K562 (cell line): ENCODE results near the gene SCARF2. TPM values are rescaled to one million over a fixed set of nuclear protein-coding genes. Genes with fewer than 3 reads are reported as not detected.

ENCODE experiments used
- ATAC-seq: fragments of 200-7000 bp; cut with Tn5 transposase; 3 replicates; pipeline ENCODE4 v1.9.1; 2020; ENCODE audit warnings: moderate library complexity
- BruUV-seq: library from RNA; stranded (reverse); fragments of 400-500 nt; replicated peaks from 2 replicates; lab custom pipeline; 2021; lab: Mats Ljungman, UMichigan
- CTCF ChIA-PET: fragments of 300-600 bp; formaldehyde crosslinking; extraction: SDS; loops from one replicate; lab custom pipeline; 2021; ENCODE audit warnings: low intra/inter-chr PET ratio; lab: Yijun Ruan, JAX
- POLR2A ChIA-PET: fragments of 300-600, 350-650 bp; sonication (Branson Sonifier 250); formaldehyde crosslinking; extraction: SDS; loops from one replicate; lab custom pipeline; 2021; ENCODE audit warnings: antibody characterized with exemption, inconsistent platforms; lab: Yijun Ruan, JAX
- DNase-seq, 4 experiments: peaks; one replicate each; pipeline versions ENCODE4 v3.0.0 to v3.0.0-alpha.2; 2011 to 2018; ENCODE audit warnings: low spot score in 3 of 4, mixed read lengths in 3 of 4; ENCODE audit errors: extremely low read depth in 1 of 4
- FAIRE-seq: peaks from 2 replicates; lab custom pipeline; 2011; peaks lifted over from hg19 to GRCh38; lab: Jason Lieb, UNC
- H2AFZ ChIP-seq: 2 replicates; pipeline ENCODE4 v1.6.0; 2011; ENCODE audit warnings: low read depth, low read length, control low read depth, inconsistent platforms
- H3K27ac ChIP-seq: fragments of 200-600 bp; 3 replicates; pipeline ENCODE4 v1.8.0; 2011; ENCODE audit warnings: low read depth, mild to moderate bottlenecking, control low read depth, inconsistent platforms, low read length, moderate library complexity, mixed read lengths; ENCODE audit errors: extremely low read depth
- H3K27me3 ChIP-seq, 2 experiments: fragments of 300-600 bp in 1 of 2; 2 replicates in 1 of 2; 3 replicates in 1 of 2; pipeline versions ENCODE4 v1.6.0 to v1.8.0; 2011; ENCODE audit warnings: inconsistent platforms in 2 of 2, low read length in 2 of 2, mild to moderate bottlenecking in 1 of 2, mixed read lengths in 1 of 2, moderate library complexity in 1 of 2; ENCODE audit not compliant: control insufficient read depth in 2 of 2, insufficient read depth in 2 of 2
- H3K36me3 ChIP-seq: fragments of 300-600 bp; 3 replicates; pipeline ENCODE4 v1.8.0; 2011; ENCODE audit warnings: mild to moderate bottlenecking, low read length, inconsistent platforms; ENCODE audit not compliant: control insufficient read depth, insufficient read depth
- H3K4me1 ChIP-seq, 2 experiments: fragments of 200-600 bp in 1 of 2; replicated peaks in 1 of 2; 2 replicates in 1 of 2; 3 replicates in 1 of 2; pipeline versions ENCODE4 v1.5.1 to v1.8.0; 2011; ENCODE audit warnings: inconsistent platforms in 2 of 2, low read length in 2 of 2, mild to moderate bottlenecking in 1 of 2, mixed read lengths in 1 of 2, moderate library complexity in 1 of 2; ENCODE audit not compliant: control insufficient read depth in 2 of 2, insufficient read depth in 2 of 2
- H3K4me2 ChIP-seq: 2 replicates; pipeline ENCODE4 v1.6.1; 2011; ENCODE audit warnings: low read length, control low read depth, inconsistent platforms, mixed read lengths; ENCODE audit not compliant: insufficient read depth
- H3K4me3 ChIP-seq: fragments of 200-600 bp; sonication (generic), shearing (Covaris generic); 2 replicates; pipeline ENCODE4 v1.5.1; 2016; ENCODE audit warnings: control low read depth, inconsistent platforms
- H3K79me2 ChIP-seq: fragments of 200-600 bp; 3 replicates; pipeline ENCODE4 v1.8.0; 2011; ENCODE audit warnings: low read length, inconsistent platforms; ENCODE audit not compliant: control insufficient read depth, insufficient read depth
- H3K9ac ChIP-seq, 2 experiments: 2 replicates each; pipeline versions ENCODE4 v1.6.0 to v1.6.1; 2011; ENCODE audit warnings: low read depth in 2 of 2, low read length in 2 of 2, control low read depth in 1 of 2, inconsistent platforms in 1 of 2, mild to moderate bottlenecking in 1 of 2, mixed read lengths in 1 of 2; ENCODE audit not compliant: insufficient read depth in 1 of 2
- H3K9me1 ChIP-seq: one replicate; pipeline ENCODE4 v1.6.0; 2011; ENCODE audit warnings: inconsistent platforms, mild to moderate bottlenecking, low read length, moderate library complexity; ENCODE audit not compliant: control insufficient read depth, insufficient read depth
- H3K9me3 ChIP-seq: replicated peaks from 2 replicates; pipeline ENCODE4 v1.5.1; 2011; ENCODE audit warnings: low read depth, low read length, inconsistent platforms; ENCODE audit not compliant: control insufficient read depth, insufficient read depth
- H4K20me1 ChIP-seq: replicated peaks from 2 replicates; pipeline ENCODE4 v1.6.1; 2011; ENCODE audit warnings: low read length, inconsistent platforms, mixed read lengths; ENCODE audit not compliant: control insufficient read depth, insufficient read depth
- CBX1 ChIP-seq: sonication (generic); IDR thresholded peaks from 2 replicates; pipeline ENCODE4 v1.6.1; 2016; ENCODE audit warnings: antibody characterized with exemption, low read depth, mild to moderate bottlenecking
- CREB1 ChIP-seq, 2 experiments: sonication (generic) in 1 of 2; formaldehyde crosslinking in 1 of 2; IDR thresholded peaks; 2 replicates each; pipeline versions ENCODE4 v1.6.1 to v1.8.0; 2012 to 2022; ENCODE audit warnings: inconsistent platforms in 1 of 2, mild to moderate bottlenecking in 1 of 2, missing genetic modification reagents in 1 of 2, moderate library complexity in 1 of 2
- ILK ChIP-seq: fragments of 450-650 bp; IDR thresholded peaks from 2 replicates; pipeline ENCODE4 v1.6.1; 2016; ENCODE audit warnings: missing genetic modification characterization, low read depth, mild to moderate bottlenecking, missing compliant biosample characterization, moderate library complexity, borderline replicate concordance
- NFE2 ChIP-seq: IDR thresholded peaks from 2 replicates; pipeline ENCODE4 v1.6.1; 2014; ENCODE audit warnings: antibody characterized with exemption, low read depth
- SFPQ ChIP-seq: fragments of 200-400 bp; formaldehyde crosslinking; IDR thresholded peaks from 2 replicates; pipeline ENCODE4 v1.6.1; 2017; ENCODE audit warnings: mild to moderate bottlenecking, low read depth, low read length, moderate library complexity
- TAF1 ChIP-seq: IDR thresholded peaks from 2 replicates; pipeline ENCODE4 v1.6.1; 2011; ENCODE audit warnings: mild to moderate bottlenecking, low read length, moderate library complexity; ENCODE audit not compliant: insufficient read depth, control insufficient read depth, severe bottlenecking; ENCODE audit errors: extremely low read depth
- TAF9B ChIP-seq: fragments of 450-650 bp; IDR thresholded peaks from 2 replicates; pipeline ENCODE4 v1.6.1; 2018; ENCODE audit warnings: mild to moderate bottlenecking; ENCODE audit not compliant: partially characterized antibody
- TSC22D4 ChIP-seq: fragments of 450-650 bp; IDR thresholded peaks from 2 replicates; pipeline ENCODE4 v1.6.1; 2016; ENCODE audit warnings: missing genetic modification characterization, missing biosample characterization, control low read depth
- ZNF639 ChIP-seq, 2 experiments: fragments of 200-800 bp in 1 of 2; sonication (Bioruptor generic) in 1 of 2; sonication (generic) in 1 of 2; formaldehyde crosslinking in 1 of 2; IDR thresholded peaks in 1 of 2; conservative IDR thresholded peaks in 1 of 2; 2 replicates each; pipeline versions ENCODE4 v1.5.0 to v1.6.1; 2016 to 2020; ENCODE audit warnings: missing compliant biosample characterization in 1 of 2, missing genetic modification characterization in 1 of 2, missing genetic modification reagents in 1 of 2
- WGBS: fragments of 100-300 bp; shearing (Covaris generic); methylation state at CpG from one replicate; pipeline ENCODE4 v1.1.6; 2016; ENCODE audit warnings: low coverage, mixed read lengths; ENCODE audit not compliant: insufficient coverage; ENCODE audit errors: missing lambda C conversion rate; 5-methylcytosine and 5-hydroxymethylcytosine counted together
- in situ Hi-C: fragments of 300-500 bp; cut with MboI; formaldehyde crosslinking; loops from 4 replicates; pipeline ENCODE4 v1.15.0; 2018; ENCODE audit warnings: inconsistent platforms, mixed read lengths
- intact Hi-C: fragments of 100-400 bp; cut with micrococcal nuclease; formaldehyde crosslinking; loops from 2 replicates; pipeline ENCODE4 v1.14.2; 2022
- polyA plus RNA-seq, 8 experiments: library from polyadenylated mRNA; depleted of rRNA in 4 of 8; stranded (reverse) in 5 of 8; unstranded in 3 of 8; fragments of >200 nt; fragmentation: Nextera tagmentation in 2 of 8; fragmentation: Illumina TruSeq in 1 of 8; extraction: Ambion mirVana in 2 of 8; extraction: Trizol in 1 of 8; gene quantifications; 2 replicates each; pipeline versions ENCODE4 v1.2.1 to v1.2.3, GENCODE V29; 2011 to 2014; ENCODE audit warnings: inconsistent platforms in 1 of 8, missing spikeins in 1 of 8
- total RNA-seq, 7 experiments: library from RNA; depleted of rRNA in 6 of 7; stranded (reverse); fragments of >200 nt in 6 of 7; fragmentation: Illumina TruSeq in 2 of 7; extraction: Trizol in 2 of 7; gene quantifications; 2 replicates each; pipeline versions ENCODE4 v1.2.1 to v1.2.3, GENCODE V29; 2011 to 2021; ENCODE audit warnings: low replicate concordance in 1 of 7
- TF ChIP-seq, protein P1 (sequence below): IDR thresholded peaks from 2 replicates; pipeline ENCODE4 v1.6.1; 2011; ENCODE audit warnings: borderline replicate concordance, low read depth, mild to moderate bottlenecking, moderate library complexity, low read length; ENCODE audit not compliant: insufficient read depth, poor library complexity, severe bottlenecking
- TF ChIP-seq, protein P2 (sequence below): fragments of 250-450 bp; sonication (Bioruptor Pico); IDR thresholded peaks from 2 replicates; pipeline ENCODE4 v1.4.0; 2020; ENCODE audit warnings: mild to moderate bottlenecking

Gene SCARF2
- total and polyA plus RNA-seq, 9 of the 15 experiments (the other 6 are each of a cell fraction or from before 2014, with no cell fraction given): 0.06 to 0.32 (median 0.21) TPM; not detected in 5

DNA sequence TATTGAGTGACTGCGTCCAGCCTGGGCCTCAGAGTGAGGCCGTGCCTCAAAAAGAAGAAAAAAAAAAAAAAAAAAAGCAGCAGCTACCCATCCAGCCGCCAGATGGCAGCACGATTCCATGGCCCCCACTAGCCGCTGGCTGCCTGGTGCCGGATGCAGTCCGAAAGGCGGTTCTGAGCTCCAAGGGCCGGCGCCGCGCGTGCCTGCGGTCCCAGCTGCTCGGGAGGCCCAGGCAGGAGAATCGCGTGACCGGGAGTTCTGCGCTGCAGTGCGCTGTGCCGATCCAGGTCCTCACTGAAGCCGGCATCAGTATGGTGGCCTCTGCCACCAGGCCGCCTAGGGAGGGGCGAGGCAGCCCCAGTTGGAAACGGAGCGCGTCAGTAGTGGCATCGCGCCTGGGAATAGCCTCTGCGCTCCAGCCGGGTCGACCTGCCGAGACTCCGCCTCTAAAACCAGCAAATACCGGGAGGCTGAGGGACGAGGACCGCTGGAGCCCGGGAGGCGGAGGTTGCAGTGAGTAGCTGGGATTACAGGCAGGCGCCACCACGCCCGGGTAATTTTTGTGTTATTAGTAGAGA lies 19.3 kb downstream of the SCARF2 start:
- FAIRE-seq (peak; percentile 60), ATAC-seq (peak; percentile 84)
- peak overlapping the region; percentile 7 to 89; a peak in 3 of 4 replicates for H3K9ac ChIP-seq
- TF ChIP-seq, protein P1, sequence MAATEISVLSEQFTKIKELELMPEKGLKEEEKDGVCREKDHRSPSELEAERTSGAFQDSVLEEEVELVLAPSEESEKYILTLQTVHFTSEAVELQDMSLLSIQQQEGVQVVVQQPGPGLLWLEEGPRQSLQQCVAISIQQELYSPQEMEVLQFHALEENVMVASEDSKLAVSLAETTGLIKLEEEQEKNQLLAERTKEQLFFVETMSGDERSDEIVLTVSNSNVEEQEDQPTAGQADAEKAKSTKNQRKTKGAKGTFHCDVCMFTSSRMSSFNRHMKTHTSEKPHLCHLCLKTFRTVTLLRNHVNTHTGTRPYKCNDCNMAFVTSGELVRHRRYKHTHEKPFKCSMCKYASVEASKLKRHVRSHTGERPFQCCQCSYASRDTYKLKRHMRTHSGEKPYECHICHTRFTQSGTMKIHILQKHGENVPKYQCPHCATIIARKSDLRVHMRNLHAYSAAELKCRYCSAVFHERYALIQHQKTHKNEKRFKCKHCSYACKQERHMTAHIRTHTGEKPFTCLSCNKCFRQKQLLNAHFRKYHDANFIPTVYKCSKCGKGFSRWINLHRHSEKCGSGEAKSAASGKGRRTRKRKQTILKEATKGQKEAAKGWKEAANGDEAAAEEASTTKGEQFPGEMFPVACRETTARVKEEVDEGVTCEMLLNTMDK: peak; percentile 59
- TF ChIP-seq ZNF639 (CRISPR knock-in tag; conservative IDR thresholded peaks at IDR 0.05 in 1 of 2, IDR thresholded peaks at IDR 0.05 in 1 of 2): no peak
- no peak for TF ChIP-seq ILK (tag)
- TF ChIP-seq TAF1: no peak
- TF ChIP-seq, protein P2, sequence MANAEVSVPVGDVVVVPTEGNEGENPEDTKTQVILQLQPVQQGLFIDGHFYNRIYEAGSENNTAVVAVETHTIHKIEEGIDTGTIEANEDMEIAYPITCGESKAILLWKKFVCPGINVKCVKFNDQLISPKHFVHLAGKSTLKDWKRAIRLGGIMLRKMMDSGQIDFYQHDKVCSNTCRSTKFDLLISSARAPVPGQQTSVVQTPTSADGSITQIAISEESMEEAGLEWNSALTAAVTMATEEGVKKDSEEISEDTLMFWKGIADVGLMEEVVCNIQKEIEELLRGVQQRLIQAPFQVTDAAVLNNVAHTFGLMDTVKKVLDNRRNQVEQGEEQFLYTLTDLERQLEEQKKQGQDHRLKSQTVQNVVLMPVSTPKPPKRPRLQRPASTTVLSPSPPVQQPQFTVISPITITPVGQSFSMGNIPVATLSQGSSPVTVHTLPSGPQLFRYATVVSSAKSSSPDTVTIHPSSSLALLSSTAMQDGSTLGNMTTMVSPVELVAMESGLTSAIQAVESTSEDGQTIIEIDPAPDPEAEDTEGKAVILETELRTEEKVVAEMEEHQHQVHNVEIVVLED: 0 out of 2 replicates have a peak, but pooled peaks have one; percentile 11
- no peak for TF ChIP-seq TAF9B
- peak; percentile 72 for TF ChIP-seq CBX1
- no peak for TF ChIP-seq TSC22D4
- TF ChIP-seq CREB1 (IDR thresholded peaks at IDR 0.05): no peak
- TF ChIP-seq CREB1 (CRISPR knock-in tag; IDR thresholded peaks at IDR 0.05): no peak
- TF ChIP-seq NFE2: no peak
- TF ChIP-seq SFPQ: no peak

More for the DNA sequence above, 19.3 kb downstream of the SCARF2 start:
- H3K9me1 ChIP-seq: no peaks in the 10 kb centered on the region
- peak; percentile 94 to 100 (median 99) for DNase-seq
- 13% methylated on average over 42 of the region's 42 CpGs for WGBS
- BruUV-seq: no TSS peak
- H3K4me1 ChIP-seq: peaks cover 0 to 18% of the 10 kb centered on the region in 2 experiments; a peak in 3 of 5 replicates
- ChIA-PET POLR2A (interaction anchor here (0.5 to 2.5 kb wide), 21 partner anchors 10 to 453 kb away, joined by 3 to 20 read pairs (median 4); partner anchors contain the start of gene DGCR6L), CTCF (interaction anchor here (0.6 to 5.9 kb wide), 22 partner anchors 9 to 366 kb away, joined by 3 to 195 read pairs (median 5); partner anchors contain the start of genes DGCR6L and KLHL22)
- peaks cover 14% of the 10 kb centered on the region for H4K20me1 ChIP-seq
- no peaks in the 10 kb centered on the region for H3K9me3 ChIP-seq
- peak overlapping the region; percentile 81 for H3K4me2 ChIP-seq
- H2AFZ ChIP-seq: peak overlapping the region; percentile 94
- no peaks in the 10 kb centered on the region for H3K36me3 ChIP-seq
- peaks cover 21 to 32% of the 10 kb centered on the region in 2 experiments; a peak in 4 of 5 replicates for H3K27me3 ChIP-seq
- H3K79me2 ChIP-seq: no peaks in the 10 kb centered on the region
- H3K27ac ChIP-seq: no peak overlapping the region
- H3K4me3 ChIP-seq: peak overlapping the region; percentile 32
- in situ Hi-C loops: loop anchor here (5.0 to 25.0 kb wide), 3 partner anchors 154 to 1881 kb away; partner anchors contain the start of gene TMEM191B
- intact Hi-C loops: loop anchor here (1.0 to 10.0 kb wide), 8 partner anchors 38 to 324 kb away; partner anchors contain the start of gene CCDC188
